Stimulated activated CD8-positive, alpha-beta memory T cell treated with anti-CD3 and anti-CD28 coated beads, Interleukin-15, amount 100 ng/mL, for 4 hours (primary cell): ENCODE measurements around the gene EFCC1.
"Not testable (repeated sequence)": the region's sequence is repeated elsewhere in the genome, so short reads cannot be mapped to it uniquely, and the experiment has no call there.

Experiments
- DNase-seq, 2 donors: peaks; one replicate each; pipeline ENCODE4 v3.0.0-alpha.2; 2020; ENCODE audit warnings: low read depth in 2 of 2

The EFCC1 gene

GRCh38 chr3:129077222-129077621 is 76.1 kb downstream of the EFCC1 start:
- no peak for DNase-seq

GRCh38 chr3:129078510-129078909 is 77.4 kb downstream of the EFCC1 start:
- no peak for DNase-seq

GRCh38 chr3:129081503-129081902 is 80.4 kb downstream of the EFCC1 start:
- DNase-seq, result no peak

GRCh38 chr3:129082026-129082425 is 80.9 kb downstream of the EFCC1 start:
- DNase-seq, result no peak

GRCh38 chr3:129084501-129084900 is 83.4 kb downstream of the EFCC1 start:
- DNase-seq, result no peak

- no peak for DNase-seq
These were observed 84.1 kb downstream of the EFCC1 start for GRCh38 chr3:129085165-129085715.

- DNase-seq, result no peak
These were observed 84.7 kb downstream of the EFCC1 start for GRCh38 chr3:129085818-129086217.

- no peak for DNase-seq
These were observed 86.1 kb downstream of the EFCC1 start for GRCh38 chr3:129087138-129087702.

GRCh38 chr3:129087904-129088303 is 86.8 kb downstream of the EFCC1 start:
- not testable (repeated sequence) for DNase-seq

GRCh38 chr3:129088312-129088711 is 87.2 kb downstream of the EFCC1 start:
- not testable (repeated sequence) for DNase-seq
